LNCaP clone FGC (cell line): ENCODE results near the gene ANO10.

Source experiments
- DNase-seq: peaks from one replicate; pipeline ENCODE4 v3.0.0-alpha.2; 2011; ENCODE audit warnings: low read depth
- H3K4me3 ChIP-seq: 2 replicates; pipeline ENCODE4 v1.5.1; 2011; ENCODE audit warnings: mild to moderate bottlenecking, low read depth, low read length, control low read depth
- CTCF ChIP-seq: IDR thresholded peaks from 2 replicates; pipeline ENCODE4 v1.5.1; 2012; ENCODE audit warnings: mild to moderate bottlenecking; ENCODE audit not compliant: control insufficient read depth, insufficient read depth; ENCODE audit errors: extremely low read depth

The ANO10 gene

GRCh38 chr3:43537225-43537624 is 84.6 kb downstream of the ANO10 start:
- TF ChIP-seq CTCF: no peak
- no peak for DNase-seq
- H3K4me3 ChIP-seq: no peak overlapping the region

- no peak for TF ChIP-seq CTCF
- no peak overlapping the region for H3K4me3 ChIP-seq
- DNase-seq: no peak
Observed at GRCh38 chr3:43534675-43535074, 87.1 kb downstream of the ANO10 start.

- no peak for TF ChIP-seq CTCF
- no peak overlapping the region for H3K4me3 ChIP-seq
- no peak for DNase-seq
Observed at GRCh38 chr3:43533009-43533408, 88.8 kb downstream of the ANO10 start.

GRCh38 chr3:43531835-43532234 is 90.0 kb downstream of the ANO10 start:
- no peak for DNase-seq
- H3K4me3 ChIP-seq: no peak overlapping the region
- TF ChIP-seq CTCF: no peak

- DNase-seq: no peak
- TF ChIP-seq CTCF: no peak
- H3K4me3 ChIP-seq: no peak overlapping the region
Observed at GRCh38 chr3:43528498-43529099, 93.2 kb downstream of the ANO10 start.

- DNase-seq: no peak
- no peak overlapping the region for H3K4me3 ChIP-seq
- TF ChIP-seq CTCF: no peak
Observed at GRCh38 chr3:43526956-43527355, 94.9 kb downstream of the ANO10 start.

GRCh38 chr3:43525941-43526607 is 95.7 kb downstream of the ANO10 start:
- H3K4me3 ChIP-seq: no peak overlapping the region
- no peak for DNase-seq
- TF ChIP-seq CTCF: no peak
